GF-D8 (cell line): ENCODE data around the gene KCNIP3.
"Not testable (repeated sequence)": the region's sequence is repeated elsewhere in the genome, so short reads cannot be mapped to it uniquely, and the experiment has no call there.

Experiments used
- DNase-seq: peaks from one replicate; lab custom pipeline; 2025; lab: John Stamatoyannopoulos, UW

Gene KCNIP3

GRCh38 chr2:95348609-95349567 lies 51.7 kb downstream of the KCNIP3 start:
- DNase-seq: no peak

- DNase-seq: no peak
Measured at GRCh38 chr2:95349568-95350322, 52.6 kb downstream of the KCNIP3 start.

- DNase-seq: no peak
Measured at GRCh38 chr2:95350368-95350767, 53.2 kb downstream of the KCNIP3 start.

- no peak for DNase-seq
Measured at GRCh38 chr2:95350774-95351597, 53.8 kb downstream of the KCNIP3 start.

GRCh38 chr2:95351598-95351915 lies 54.4 kb downstream of the KCNIP3 start:
- DNase-seq: no peak

- DNase-seq: no peak
Measured at GRCh38 chr2:95352310-95353054, 55.3 kb downstream of the KCNIP3 start.

- DNase-seq: no peak
Measured at GRCh38 chr2:95353055-95353575, 56.0 kb downstream of the KCNIP3 start.

- no peak for DNase-seq
Measured at GRCh38 chr2:95353613-95354468, 56.7 kb downstream of the KCNIP3 start.

GRCh38 chr2:95354469-95354901 lies 57.3 kb downstream of the KCNIP3 start:
- no peak for DNase-seq

- DNase-seq: no peak
Measured at GRCh38 chr2:95354925-95355324, 57.8 kb downstream of the KCNIP3 start.

- DNase-seq: not testable (repeated sequence)
Measured at GRCh38 chr2:95355486-95355885, 58.3 kb downstream of the KCNIP3 start.

GRCh38 chr2:95356821-95357700 lies 59.9 kb downstream of the KCNIP3 start:
- DNase-seq: no peak

- DNase-seq: no peak
Measured at GRCh38 chr2:95357717-95358280, 60.7 kb downstream of the KCNIP3 start.

GRCh38 chr2:95359031-95359430 lies 61.9 kb downstream of the KCNIP3 start:
- no peak for DNase-seq

- no peak for DNase-seq
Measured at GRCh38 chr2:95359501-95359930, 62.4 kb downstream of the KCNIP3 start.

- DNase-seq: no peak
Measured at GRCh38 chr2:95361216-95361980, 64.3 kb downstream of the KCNIP3 start.

GRCh38 chr2:95362486-95362885 lies 65.3 kb downstream of the KCNIP3 start:
- DNase-seq: no peak

- DNase-seq: no peak
Measured at GRCh38 chr2:95366514-95366913, 69.4 kb downstream of the KCNIP3 start.
